Activated CD8-positive, alpha-beta T cell treated with anti-CD3 and anti-CD28 coated beads, Interleukin-2, amount 10 ng/mL, durations not matched to agents 7 days and 5 days (primary cell): ENCODE results near the gene GPR151. TPM values are rescaled to one million over a fixed set of nuclear protein-coding genes. Genes with fewer than 3 reads are reported as not detected.

Experiments
- ATAC-seq: fragments of 150-1000 bp; cut with Tn5 transposase; one replicate; pipeline ENCODE4 v1.10.0; 2021; ENCODE audit warnings: moderate library complexity
- CTCF ChIA-PET: fragments of 350-600 bp; sonication (Branson Sonifier 250); formaldehyde crosslinking; loops from one replicate; lab custom pipeline; 2021; ENCODE audit warnings: antibody characterized with exemption; lab: Charles Lee
- POLR2A ChIA-PET: fragments of 350-600 bp; sonication (Branson Sonifier 250); formaldehyde crosslinking; loops from one replicate; lab custom pipeline; 2021; ENCODE audit warnings: antibody characterized with exemption; lab: Charles Lee
- DNase-seq: peaks from one replicate; pipeline ENCODE4 v3.0.0-alpha.2; 2020
- H3K27ac Mint-ChIP-seq: one replicate; pipeline ENCODE4 v1.8.0; 2021; ENCODE audit warnings: mild to moderate bottlenecking, mixed read lengths
- H3K27me3 Mint-ChIP-seq: one replicate; pipeline ENCODE4 v1.8.0; 2021; ENCODE audit warnings: low read depth, mixed read lengths
- H3K36me3 Mint-ChIP-seq: one replicate; pipeline ENCODE4 v1.8.0; 2021; ENCODE audit warnings: low read depth, mixed read lengths
- H3K4me1 Mint-ChIP-seq: one replicate; pipeline ENCODE4 v1.8.0; 2021; ENCODE audit warnings: low read depth, mixed read lengths
- H3K4me3 Mint-ChIP-seq: one replicate; pipeline ENCODE4 v1.8.0; 2021; ENCODE audit warnings: mild to moderate bottlenecking, mixed read lengths
- H3K9me3 Mint-ChIP-seq: one replicate; pipeline ENCODE4 v1.8.0; 2022; ENCODE audit warnings: mixed read lengths; ENCODE audit not compliant: insufficient read depth
- total RNA-seq, 2 experiments: library from RNA; stranded (reverse); gene quantifications; one replicate each; pipeline ENCODE4 v1.2.3, GENCODE V29; 2021

The GPR151 gene
- total RNA-seq, 2 experiments from 2014 or later = not detected

DNA sequence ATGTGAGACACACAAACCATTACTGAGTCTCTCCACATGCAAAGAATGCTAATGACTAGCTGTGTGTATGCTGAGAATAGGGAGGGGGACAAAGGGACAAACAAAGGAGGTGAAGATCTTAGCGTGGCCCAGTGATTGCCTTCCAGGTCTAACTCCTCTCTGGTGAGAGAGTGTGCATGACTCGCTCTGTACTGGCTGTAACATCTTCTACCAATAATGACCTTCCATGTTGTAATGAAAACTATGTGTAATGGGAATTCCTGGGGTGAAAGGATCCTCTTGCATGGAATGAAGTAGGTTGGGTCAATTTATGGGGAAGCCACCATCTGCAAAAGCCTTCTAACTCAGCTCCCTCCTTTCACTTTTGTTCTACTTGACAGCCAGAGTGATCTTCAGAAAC lies 24.4 kb upstream of the GPR151 start:
- Mint-ChIP-seq H3K4me1 (no peaks in the 10 kb centered on the region), H3K4me3 (no peak overlapping the region)
- POLR2A ChIA-PET = no interaction called here

DNA sequence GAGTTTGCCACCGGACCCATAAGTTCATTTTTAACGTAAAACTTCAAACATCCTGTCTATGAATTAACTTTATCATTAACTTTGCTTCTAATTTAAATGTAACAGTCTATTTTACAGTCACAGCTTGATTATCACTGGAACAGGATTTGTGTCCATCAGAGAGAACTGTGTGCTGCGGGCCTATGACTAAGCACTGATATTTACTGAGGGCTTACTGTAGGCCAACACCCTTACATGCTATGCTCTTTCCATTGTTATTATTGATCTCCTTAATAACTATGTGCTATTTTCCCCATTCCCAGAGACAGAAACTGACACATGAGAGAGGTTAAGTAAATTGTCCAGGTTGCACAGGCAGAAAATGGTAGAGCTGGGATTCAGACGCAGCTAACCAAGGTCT lies 24.0 kb upstream of the GPR151 start:
- Mint-ChIP-seq H3K27ac (no peak overlapping the region), H3K27me3 (peaks cover 3% of the 10 kb centered on the region), H3K4me1 (no peaks in the 10 kb centered on the region), H3K4me3 (no peak overlapping the region), H3K9me3 (no peaks in the 10 kb centered on the region), H3K36me3 (no peaks in the 10 kb centered on the region)
- ChIA-PET CTCF (interaction anchor here (4.3 kb wide), 1 partner anchor 426 kb away, joined by 43 read pairs; no protein-coding TSS in a partner anchor), POLR2A (no interaction called here)
- no peak for DNase-seq
- no peak for ATAC-seq

More for the DNA sequence above, 24.4 kb upstream of the GPR151 start:
- H3K36me3 Mint-ChIP-seq = no peaks in the 10 kb centered on the region
- H3K9me3 Mint-ChIP-seq = no peaks in the 10 kb centered on the region
- H3K27me3 Mint-ChIP-seq = peaks cover 3% of the 10 kb centered on the region
- CTCF ChIA-PET = interaction anchor here (4.3 kb wide), 1 partner anchor 425 kb away, joined by 43 read pairs; no protein-coding TSS in a partner anchor
- ATAC-seq (no peak), DNase-seq (no peak)
- no peak overlapping the region for H3K27ac Mint-ChIP-seq

DNA sequence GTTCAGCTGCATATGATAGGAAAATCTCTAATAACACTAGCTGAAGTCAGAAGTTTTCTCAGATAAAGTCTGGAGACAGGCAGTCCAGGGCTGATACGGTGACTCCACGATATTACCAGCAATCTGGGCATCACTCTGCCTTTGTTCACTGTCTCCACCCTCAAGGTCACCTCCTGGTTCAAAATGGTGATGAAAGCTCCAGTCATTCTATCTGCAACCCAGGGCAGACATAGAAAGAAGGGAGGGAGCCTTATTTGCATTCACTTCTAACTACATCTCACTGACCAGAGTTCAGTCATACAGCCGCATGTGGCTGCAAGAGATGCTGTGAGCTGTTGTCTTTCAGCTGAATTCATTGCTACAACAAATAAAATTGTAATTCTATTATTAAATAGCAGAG lies 22.4 kb upstream of the GPR151 start:
- no peak for DNase-seq
- CTCF ChIA-PET = interaction anchor here (0.7 to 2.4 kb wide), 4 partner anchors 115 to 650 kb away, joined by 3 to 14 read pairs (median 6); no protein-coding TSS in a partner anchor
- Mint-ChIP-seq H3K4me1 (peaks cover 3% of the 10 kb centered on the region), H3K9me3 (no peaks in the 10 kb centered on the region), H3K4me3 (no peak overlapping the region), H3K27ac (no peak overlapping the region), H3K27me3 (peaks cover 3% of the 10 kb centered on the region), H3K36me3 (no peaks in the 10 kb centered on the region)
- no peak for ATAC-seq
- POLR2A ChIA-PET = no interaction called here

DNA sequence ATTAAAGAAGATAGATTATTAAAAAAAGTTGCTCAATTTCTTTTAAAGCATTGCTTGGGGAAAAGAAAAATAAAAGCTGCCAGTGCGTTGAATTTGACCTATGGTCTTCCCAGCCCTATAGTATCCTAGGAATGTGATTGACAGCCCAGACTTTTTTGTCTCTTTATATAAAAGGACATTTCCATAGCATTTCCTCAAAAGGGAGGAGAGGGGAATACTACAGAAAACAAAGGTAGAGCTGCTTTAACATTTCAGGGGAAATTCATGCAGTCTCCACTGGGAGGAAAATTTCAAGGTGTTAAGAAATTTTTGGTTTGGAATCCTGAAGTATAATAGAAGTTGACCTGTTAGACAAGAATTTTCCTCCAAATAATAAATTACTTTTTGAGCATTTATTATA lies 17.9 kb upstream of the GPR151 start:
- no peak overlapping the region for H3K4me3 Mint-ChIP-seq
- ChIA-PET CTCF (interaction anchor here (0.5 to 4.9 kb wide), 38 partner anchors 9 to 662 kb away, joined by 3 to 45 read pairs (median 4); partner anchors contain the start of gene TCERG1), POLR2A (no interaction called here)

DNA sequence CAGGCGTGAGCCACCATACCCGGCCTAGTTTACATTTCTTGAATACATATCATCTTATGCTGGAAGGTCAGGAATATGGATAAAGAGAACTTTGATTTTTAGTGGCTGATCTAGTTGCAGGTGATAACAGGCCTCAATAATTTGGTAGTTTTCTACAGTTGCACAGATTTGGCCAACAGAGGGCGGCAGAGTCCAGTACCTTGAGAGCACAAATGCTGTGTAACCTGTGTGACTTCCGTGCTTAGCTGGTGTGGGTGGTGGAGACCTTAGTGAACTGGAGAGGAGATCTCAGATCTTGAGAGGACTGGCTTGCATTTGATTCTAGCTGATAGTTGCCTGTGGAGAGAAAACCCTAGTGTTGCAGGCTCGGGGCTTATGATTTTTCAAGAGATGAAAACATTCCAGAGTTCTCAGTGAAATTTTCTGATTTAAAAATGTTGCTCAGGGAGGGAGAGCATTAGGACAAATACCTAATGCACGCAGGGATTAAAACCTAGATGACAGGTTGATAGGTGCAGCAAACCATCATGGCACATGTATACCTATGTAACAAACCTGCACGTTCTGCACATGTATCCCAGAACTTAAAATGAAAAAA lies 17.4 kb upstream of the GPR151 start:
- no peaks in the 10 kb centered on the region for H3K9me3 Mint-ChIP-seq
- CTCF ChIA-PET = interaction anchor here (0.5 to 4.9 kb wide), 39 partner anchors 9 to 663 kb away, joined by 3 to 45 read pairs (median 3); partner anchors contain the start of gene TCERG1
- peaks cover 4% of the 10 kb centered on the region for H3K27me3 Mint-ChIP-seq
- H3K4me3 Mint-ChIP-seq = no peak overlapping the region
- POLR2A ChIA-PET = no interaction called here
- peaks cover 16% of the 10 kb centered on the region for H3K4me1 Mint-ChIP-seq
- H3K27ac Mint-ChIP-seq = no peak overlapping the region
- DNase-seq = peak; percentile 86
- H3K36me3 Mint-ChIP-seq = no peaks in the 10 kb centered on the region
- ATAC-seq = peak; percentile 94

More for the DNA sequence above, 17.9 kb upstream of the GPR151 start:
- no peaks in the 10 kb centered on the region for H3K9me3 Mint-ChIP-seq
- H3K4me1 Mint-ChIP-seq = peaks cover 16% of the 10 kb centered on the region
- H3K27ac Mint-ChIP-seq = no peak overlapping the region
- ATAC-seq (no peak), DNase-seq (no peak)
- H3K27me3 Mint-ChIP-seq = peaks cover 3% of the 10 kb centered on the region
- no peaks in the 10 kb centered on the region for H3K36me3 Mint-ChIP-seq

DNA sequence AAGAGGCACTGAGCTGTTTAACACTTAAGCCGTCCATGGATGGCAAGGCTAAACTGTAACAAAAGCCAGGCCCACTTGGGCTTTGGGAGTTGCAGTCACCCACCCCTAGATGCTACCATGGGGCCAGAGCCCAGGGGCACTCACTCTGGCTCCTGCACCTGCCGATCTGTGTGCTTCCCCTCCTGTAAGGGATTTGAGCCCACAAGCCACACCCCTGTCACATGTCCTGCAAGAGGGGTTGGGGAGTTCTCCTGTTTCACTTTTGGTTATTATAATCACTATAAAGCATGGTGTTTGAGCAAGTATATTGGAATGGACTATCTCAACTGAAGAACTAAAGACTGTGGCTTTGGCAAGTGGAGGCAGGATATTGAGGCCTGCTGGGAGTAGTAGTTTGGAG lies 14.0 kb upstream of the GPR151 start:
- ATAC-seq (peak; percentile 69), DNase-seq (peak; percentile 29)
- ChIA-PET POLR2A (no interaction called here), CTCF (interaction anchor here (4.5 to 4.9 kb wide), 3 partner anchors 12 to 659 kb away, joined by 32 to 45 read pairs (median 45); no protein-coding TSS in a partner anchor)
- peaks cover 16% of the 10 kb centered on the region for H3K4me1 Mint-ChIP-seq
- no peak overlapping the region for H3K4me3 Mint-ChIP-seq
- H3K27me3 Mint-ChIP-seq = peaks cover 3% of the 10 kb centered on the region
- peak overlapping the region; percentile 30 for H3K27ac Mint-ChIP-seq
- no peaks in the 10 kb centered on the region for H3K36me3 Mint-ChIP-seq
- H3K9me3 Mint-ChIP-seq = no peaks in the 10 kb centered on the region

DNA sequence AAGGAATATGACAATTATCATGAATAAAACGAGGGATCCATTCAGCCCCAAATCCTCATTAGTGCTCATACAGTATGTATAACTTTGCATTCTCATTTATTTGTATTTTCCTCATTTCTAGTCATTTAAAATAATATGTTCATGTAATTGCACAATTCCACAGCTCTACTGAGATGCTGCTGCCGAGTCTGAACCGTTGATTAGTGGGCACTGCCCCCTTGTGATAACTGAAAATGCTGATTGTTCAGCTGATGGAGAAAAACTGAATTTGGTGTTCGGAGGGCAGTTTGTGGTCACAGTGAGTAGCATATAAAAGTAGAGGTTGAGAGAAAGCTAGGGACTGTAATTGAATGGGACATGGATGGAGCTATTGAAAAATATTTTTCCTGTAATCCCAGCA lies 12.2 kb upstream of the GPR151 start:
- no peaks in the 10 kb centered on the region for H3K36me3 Mint-ChIP-seq
- DNase-seq (no peak), ATAC-seq (no peak)
- H3K4me1 Mint-ChIP-seq = peaks cover 10% of the 10 kb centered on the region
- H3K9me3 Mint-ChIP-seq = no peaks in the 10 kb centered on the region
- CTCF ChIA-PET = interaction anchor here (0.7 kb wide), 1 partner anchor 437 kb away, joined by 4 read pairs; no protein-coding TSS in a partner anchor
- POLR2A ChIA-PET = no interaction called here
- H3K4me3 Mint-ChIP-seq = no peak overlapping the region
- no peak overlapping the region for H3K27ac Mint-ChIP-seq
- H3K27me3 Mint-ChIP-seq = peaks cover 13% of the 10 kb centered on the region

DNA sequence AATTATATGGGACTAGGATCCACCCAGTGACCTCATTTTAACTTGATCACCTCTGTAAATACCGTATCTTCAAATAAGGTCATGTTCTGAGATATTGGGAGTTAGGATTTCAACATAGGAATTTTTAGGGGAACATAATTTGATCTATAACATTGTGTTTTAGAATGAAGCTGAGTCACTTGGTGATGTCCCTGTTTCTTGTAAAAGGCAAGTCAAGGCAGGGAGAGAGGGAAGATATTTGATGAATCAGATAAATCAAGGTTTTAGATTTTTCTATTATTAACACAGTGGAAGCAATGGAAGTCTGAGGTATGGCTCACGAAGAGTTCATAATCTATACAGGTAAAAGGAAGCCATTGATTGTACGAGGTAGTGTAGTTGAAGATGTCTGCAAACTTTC lies 11.8 kb upstream of the GPR151 start:
- no peak for DNase-seq
- H3K9me3 Mint-ChIP-seq = no peaks in the 10 kb centered on the region
- H3K36me3 Mint-ChIP-seq = no peaks in the 10 kb centered on the region
- H3K27me3 Mint-ChIP-seq = peaks cover 13% of the 10 kb centered on the region
- no peak overlapping the region for H3K4me3 Mint-ChIP-seq
- ATAC-seq = no peak
- no peak overlapping the region for H3K27ac Mint-ChIP-seq
- H3K4me1 Mint-ChIP-seq = peaks cover 9% of the 10 kb centered on the region
- CTCF ChIA-PET = interaction anchor here (0.7 kb wide), 1 partner anchor 438 kb away, joined by 4 read pairs; no protein-coding TSS in a partner anchor
- POLR2A ChIA-PET = no interaction called here

DNA sequence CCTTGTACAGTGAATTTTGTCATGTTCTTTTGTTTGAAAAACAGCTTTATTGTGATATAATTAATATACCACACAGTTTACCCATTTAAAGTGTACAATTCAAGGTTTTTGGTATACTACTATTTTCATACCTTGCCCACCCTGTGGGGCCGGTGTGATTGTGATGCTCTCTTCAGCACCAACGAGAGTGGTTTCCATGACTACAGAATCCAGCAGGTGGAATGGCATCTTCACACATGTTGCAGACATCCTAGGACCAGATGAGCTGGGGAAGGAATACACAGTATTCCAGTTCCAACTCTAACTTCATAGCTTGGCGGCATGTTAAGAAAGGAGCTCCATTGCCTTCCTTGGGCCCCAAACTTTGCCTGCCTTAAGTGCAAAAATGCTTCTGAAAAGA lies 7.7 kb upstream of the GPR151 start:
- H3K27me3 Mint-ChIP-seq = peaks cover 17% of the 10 kb centered on the region
- CTCF ChIA-PET = interaction anchor here (2.8 kb wide), 1 partner anchor 11 kb away, joined by 14 read pairs; no protein-coding TSS in a partner anchor
- peaks cover 6% of the 10 kb centered on the region for H3K4me1 Mint-ChIP-seq
- H3K9me3 Mint-ChIP-seq = no peaks in the 10 kb centered on the region
- ATAC-seq (no peak), DNase-seq (no peak)
- POLR2A ChIA-PET = no interaction called here
- no peak overlapping the region for H3K27ac Mint-ChIP-seq
- no peaks in the 10 kb centered on the region for H3K36me3 Mint-ChIP-seq
- H3K4me3 Mint-ChIP-seq = no peak overlapping the region

DNA sequence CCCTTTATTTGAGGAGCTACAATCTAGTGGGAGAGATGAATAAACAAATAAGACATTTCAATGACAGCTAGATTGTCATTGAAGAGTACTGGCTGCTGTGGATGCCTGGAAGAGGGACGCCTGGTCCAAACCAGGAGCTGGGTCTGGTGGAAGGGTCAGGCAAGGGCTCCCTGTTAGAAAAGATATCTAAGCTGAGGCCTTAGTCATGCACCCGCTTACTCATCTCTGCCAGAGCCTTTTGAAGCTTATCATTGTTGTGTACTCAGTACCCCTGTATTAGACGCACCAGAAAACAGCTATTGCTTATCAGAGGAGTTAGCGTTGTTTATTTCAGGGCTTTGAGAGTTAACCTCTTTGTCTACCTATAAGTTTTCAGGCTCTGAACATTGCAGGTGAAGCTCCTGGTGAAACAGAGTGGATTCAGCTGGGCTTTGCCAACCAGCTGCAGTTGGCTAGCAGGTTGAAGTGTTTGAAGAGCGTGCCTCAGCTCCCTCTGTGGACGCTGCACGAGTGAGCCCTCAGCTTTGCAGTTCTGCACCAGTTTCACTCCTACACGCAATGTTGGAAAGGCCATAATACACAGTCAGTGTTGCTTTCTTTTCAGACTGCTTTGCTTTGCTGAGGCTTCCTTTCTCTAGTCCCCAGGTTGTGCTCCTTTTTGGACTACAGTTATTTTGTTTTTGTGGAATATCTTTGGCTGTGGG lies 5.6 kb upstream of the GPR151 start:
- ChIA-PET CTCF (interaction anchor here (1.2 to 1.9 kb wide), 2 partner anchors 10 to 12 kb away, joined by 4 to 9 read pairs; no protein-coding TSS in a partner anchor), POLR2A (no interaction called here)
- ATAC-seq (no peak), DNase-seq (no peak)
- Mint-ChIP-seq H3K27ac (no peak overlapping the region), H3K4me1 (peaks cover 6% of the 10 kb centered on the region), H3K27me3 (peaks cover 20% of the 10 kb centered on the region), H3K9me3 (no peaks in the 10 kb centered on the region), H3K36me3 (no peaks in the 10 kb centered on the region), H3K4me3 (no peak overlapping the region)

DNA sequence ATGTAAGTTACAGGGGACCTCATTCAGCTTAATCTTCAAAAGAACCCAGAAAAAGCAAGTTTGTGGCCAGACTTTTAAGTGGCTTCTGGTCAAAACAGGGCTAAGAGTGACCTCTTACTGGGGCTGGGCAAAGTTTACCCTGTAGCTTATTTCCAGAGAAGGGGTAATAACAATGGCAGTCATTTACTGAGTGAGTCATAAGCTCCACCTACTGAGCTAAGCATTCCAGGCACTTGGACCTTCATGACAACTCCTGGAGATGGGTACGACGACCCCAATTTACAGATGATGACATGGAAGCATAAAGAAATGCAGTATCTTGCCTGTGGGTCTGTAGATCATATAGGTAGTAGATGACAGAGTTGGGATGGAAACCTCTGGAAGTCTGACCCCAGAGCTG lies 4.7 kb upstream of the GPR151 start:
- no peaks in the 10 kb centered on the region for H3K36me3 Mint-ChIP-seq
- ATAC-seq = no peak
- no peak overlapping the region for H3K27ac Mint-ChIP-seq
- peaks cover 6% of the 10 kb centered on the region for H3K4me1 Mint-ChIP-seq
- DNase-seq = no peak
- CTCF ChIA-PET = interaction anchor here (1.9 kb wide), 1 partner anchor 13 kb away, joined by 9 read pairs; no protein-coding TSS in a partner anchor
- no peak overlapping the region for H3K4me3 Mint-ChIP-seq
- POLR2A ChIA-PET = no interaction called here
- H3K27me3 Mint-ChIP-seq = peaks cover 20% of the 10 kb centered on the region
- no peaks in the 10 kb centered on the region for H3K9me3 Mint-ChIP-seq

DNA sequence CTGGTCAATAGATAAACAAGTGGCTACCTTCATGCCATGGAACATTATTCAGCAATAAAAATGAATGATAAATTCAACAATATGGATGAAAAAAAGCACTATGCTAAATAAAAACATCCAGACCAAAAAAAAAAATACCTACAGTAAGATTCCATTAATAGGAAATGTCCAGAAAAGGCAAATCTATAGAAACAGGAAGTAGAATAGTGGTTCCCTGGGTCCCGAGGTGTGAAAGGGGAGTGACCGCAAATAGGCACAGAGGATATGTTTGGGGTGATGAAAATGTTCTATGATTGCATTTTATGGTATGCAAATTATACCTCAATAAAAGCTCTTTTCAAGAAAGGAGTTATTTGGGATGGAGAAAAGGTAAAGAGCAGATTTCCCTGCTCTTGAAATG lies 3.6 kb upstream of the GPR151 start:
- peaks cover 6% of the 10 kb centered on the region for H3K4me1 Mint-ChIP-seq
- no peak for DNase-seq
- H3K27me3 Mint-ChIP-seq = peaks cover 17% of the 10 kb centered on the region
- H3K9me3 Mint-ChIP-seq = no peaks in the 10 kb centered on the region
- ATAC-seq = no peak
- CTCF ChIA-PET = no interaction called here
- H3K27ac Mint-ChIP-seq = no peak overlapping the region
- no peak overlapping the region for H3K4me3 Mint-ChIP-seq
- POLR2A ChIA-PET = no interaction called here
- H3K36me3 Mint-ChIP-seq = no peaks in the 10 kb centered on the region
